Suppressor macrophage treated with lipopolysaccharide for 4 hours (primary cell): ENCODE measurements around the gene TLE4.
"Not testable (repeated sequence)": the region's sequence is repeated elsewhere in the genome, so short reads cannot be mapped to it uniquely, and the experiment has no call there.

Source experiments
- DNase-seq: peaks from one replicate; pipeline ENCODE4 v3.0.0-alpha.2; 2020

Gene TLE4

DNA sequence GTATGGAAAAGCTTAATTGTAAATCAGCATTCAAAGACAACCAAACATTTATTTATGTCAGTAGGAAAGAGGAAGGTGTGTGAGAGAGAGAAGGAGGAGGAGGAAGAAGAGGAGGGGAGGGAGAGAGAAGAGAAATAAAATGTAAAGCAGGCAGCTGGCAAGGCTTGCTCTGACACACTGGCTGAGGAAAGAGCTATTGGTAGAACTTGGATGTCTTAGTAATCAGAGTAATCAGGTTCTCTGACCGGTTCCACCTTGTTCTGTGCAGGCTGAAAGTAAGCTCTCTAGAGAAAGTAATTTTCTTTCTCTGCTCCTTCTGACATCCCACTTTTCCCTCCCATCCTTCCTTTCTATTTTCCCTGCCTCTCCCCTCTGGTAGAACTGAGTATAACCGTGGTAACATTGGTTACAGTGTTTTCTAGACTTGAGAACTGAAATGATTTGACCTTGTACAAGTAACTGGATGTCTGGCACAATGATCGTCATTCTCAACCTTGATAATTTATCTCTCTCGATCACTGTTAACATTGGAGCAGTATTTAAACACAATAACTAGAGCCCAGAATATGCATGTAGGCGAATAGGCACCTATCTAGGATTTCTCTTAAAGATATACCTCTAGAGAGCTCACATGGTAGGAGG, 33.3 kb downstream of the TLE4 start:
- no peak for DNase-seq

DNA sequence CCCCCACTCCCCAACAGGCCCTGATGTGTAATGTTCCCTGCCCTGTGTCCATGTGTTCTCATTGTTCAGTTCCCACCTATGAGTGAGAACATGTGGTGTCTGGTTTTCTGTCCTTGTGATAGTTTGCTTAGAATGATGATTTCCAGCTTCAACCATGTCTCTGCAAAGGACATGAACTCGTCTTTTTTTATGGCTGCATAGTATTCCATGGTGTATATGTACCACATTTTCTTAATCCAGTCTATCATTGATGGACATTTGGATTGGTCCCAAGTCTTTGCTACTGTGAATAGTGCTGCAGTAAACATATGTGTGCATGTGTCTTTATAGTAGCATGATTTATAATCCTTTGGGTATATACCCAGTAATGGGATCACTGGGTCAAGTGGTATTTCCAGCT, 34.8 kb downstream of the TLE4 start:
- not testable (repeated sequence) for DNase-seq

- DNase-seq, result no peak
Observed at GRCh38 chr9:79609468-79610018, 37.8 kb downstream of the TLE4 start.

- DNase-seq, result no peak
Observed at GRCh38 chr9:79610019-79610631, 38.4 kb downstream of the TLE4 start.

- peak; percentile 90 for DNase-seq
Observed at GRCh38 chr9:79610791-79611614, 39.2 kb downstream of the TLE4 start.

DNA sequence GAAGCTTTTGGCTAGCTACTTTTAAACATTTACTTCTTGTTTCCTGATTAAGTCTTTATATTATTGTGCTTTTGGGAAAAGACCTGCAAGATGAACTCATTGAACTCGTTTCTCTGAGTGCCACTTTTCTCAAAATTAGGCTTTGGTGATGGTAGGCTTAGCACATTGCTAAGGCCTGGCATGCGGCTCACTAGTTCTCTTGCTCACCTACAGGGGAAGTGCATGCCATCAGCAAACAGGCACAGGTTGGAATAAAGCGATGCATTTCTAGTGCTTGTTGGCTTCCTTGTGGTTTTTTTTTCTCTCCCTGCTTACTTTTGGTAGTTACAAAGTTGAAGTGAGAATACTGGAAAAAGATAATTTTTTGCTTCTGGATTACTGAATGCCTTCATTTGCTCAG, 41.4 kb downstream of the TLE4 start:
- no peak for DNase-seq

GRCh38 chr9:79615038-79615437, 43.3 kb downstream of the TLE4 start:
- no peak for DNase-seq

DNA sequence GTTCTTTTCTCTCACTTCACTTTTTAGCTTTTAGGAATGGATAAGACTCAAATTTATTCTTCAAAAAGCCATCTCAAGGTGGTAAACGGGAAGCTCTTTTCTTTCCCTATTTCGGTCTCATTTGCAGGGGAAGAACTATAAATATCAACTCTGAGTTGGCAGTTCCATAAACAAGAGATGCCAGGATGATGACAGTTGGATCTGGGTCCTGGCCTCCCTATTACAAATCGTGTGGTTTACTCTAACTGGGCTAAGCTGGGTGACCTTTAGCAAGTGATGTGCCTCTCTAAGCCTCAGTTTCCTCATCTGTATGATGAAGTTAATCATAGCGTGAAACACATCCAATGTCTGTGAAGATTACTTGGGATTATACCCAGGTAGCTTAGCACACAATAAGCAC, 44.2 kb downstream of the TLE4 start:
- peak; percentile 52 for DNase-seq

DNA sequence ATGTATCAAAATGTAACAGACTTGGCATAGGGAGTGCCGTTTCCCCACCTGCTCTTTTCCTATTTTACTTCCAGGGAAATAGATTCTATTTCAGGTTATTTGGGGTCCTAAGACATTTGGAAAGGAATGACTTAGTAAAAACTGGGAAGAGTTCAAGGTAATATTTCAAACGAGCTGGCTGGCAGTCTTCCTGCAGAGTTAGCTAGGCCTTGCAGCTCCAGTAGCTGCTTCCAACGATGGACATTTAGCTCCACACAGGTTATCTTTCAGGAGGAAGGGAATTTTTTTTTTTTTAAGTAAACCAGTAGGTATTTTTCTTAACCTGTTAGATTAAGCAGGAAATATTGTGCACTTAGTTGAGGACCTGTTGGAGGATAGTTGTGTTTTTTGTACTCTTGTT, 45.2 kb downstream of the TLE4 start:
- no peak for DNase-seq

GRCh38 chr9:79617395-79617794, 45.6 kb downstream of the TLE4 start:
- DNase-seq, result no peak

GRCh38 chr9:79619930-79620329, 48.2 kb downstream of the TLE4 start:
- no peak for DNase-seq

- no peak for DNase-seq
Observed at GRCh38 chr9:79621916-79622575, 50.3 kb downstream of the TLE4 start.

DNA sequence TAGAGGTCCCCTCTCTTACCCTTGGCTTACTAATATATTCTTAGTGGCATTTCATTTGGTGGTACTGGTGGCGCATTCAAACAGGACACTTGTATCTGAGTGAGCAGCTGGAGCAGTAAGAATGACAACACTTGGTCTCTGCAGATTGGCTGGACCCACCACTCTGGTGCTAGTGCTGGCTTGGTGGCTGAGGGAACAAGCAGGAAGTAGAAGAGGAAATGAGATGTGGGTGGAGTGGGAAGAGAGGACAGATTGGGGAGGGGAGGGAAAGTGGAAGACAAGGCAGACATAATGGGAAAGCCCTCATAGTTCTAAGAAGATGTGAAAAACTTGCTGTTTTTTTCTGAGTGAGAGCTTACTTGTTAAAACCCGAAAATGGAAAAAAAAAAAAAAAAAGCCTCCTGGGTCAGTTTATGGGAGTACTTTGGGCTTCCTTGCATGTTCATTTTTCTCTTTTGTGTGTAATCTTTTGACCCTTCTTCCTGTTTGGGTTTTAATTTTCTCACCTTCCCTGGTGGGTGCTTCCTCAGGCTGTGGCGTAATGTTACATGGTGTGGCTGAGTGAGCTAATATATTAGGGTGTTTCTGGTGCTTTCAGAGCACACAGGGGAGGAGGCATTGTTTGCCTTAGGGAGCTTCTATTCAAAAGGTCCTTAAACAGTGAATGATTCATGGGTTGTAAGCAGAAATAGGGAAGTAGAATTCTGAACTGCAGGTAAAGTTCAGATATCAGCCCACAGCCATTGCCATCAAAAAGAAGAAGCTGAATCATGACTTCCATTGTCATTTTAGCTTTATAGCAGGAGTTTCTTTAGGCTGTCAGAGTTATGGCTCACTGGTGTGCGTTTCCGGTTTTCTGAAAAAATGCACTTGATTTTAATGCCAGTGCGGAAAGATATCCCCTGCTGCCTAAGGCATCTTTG, 52.3 kb downstream of the TLE4 start:
- DNase-seq, result peak; percentile 66

- DNase-seq, result no peak
Observed at GRCh38 chr9:79629721-79630120, 58.0 kb downstream of the TLE4 start.

- no peak for DNase-seq
Observed at GRCh38 chr9:79630521-79631403, 59.0 kb downstream of the TLE4 start.

DNA sequence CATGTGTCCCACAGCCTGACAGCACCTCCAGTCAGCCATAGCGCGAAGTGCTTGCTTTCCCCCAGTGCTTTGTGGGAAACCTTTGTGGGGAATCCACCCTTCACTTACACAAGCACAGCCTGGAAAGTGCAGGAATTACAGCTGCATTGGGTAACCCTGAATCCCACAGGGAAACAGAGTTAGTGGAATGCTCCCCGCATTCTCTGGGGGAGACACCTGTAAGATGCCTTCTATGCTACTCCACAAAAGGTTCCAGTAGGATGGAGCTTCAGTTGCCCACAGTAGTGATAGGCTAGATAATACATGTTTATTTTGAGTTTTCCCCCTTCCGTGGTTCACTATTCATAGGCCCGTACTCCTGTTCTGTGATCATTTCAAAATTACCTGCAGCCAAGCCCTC, 60.3 kb downstream of the TLE4 start:
- no peak for DNase-seq

DNA sequence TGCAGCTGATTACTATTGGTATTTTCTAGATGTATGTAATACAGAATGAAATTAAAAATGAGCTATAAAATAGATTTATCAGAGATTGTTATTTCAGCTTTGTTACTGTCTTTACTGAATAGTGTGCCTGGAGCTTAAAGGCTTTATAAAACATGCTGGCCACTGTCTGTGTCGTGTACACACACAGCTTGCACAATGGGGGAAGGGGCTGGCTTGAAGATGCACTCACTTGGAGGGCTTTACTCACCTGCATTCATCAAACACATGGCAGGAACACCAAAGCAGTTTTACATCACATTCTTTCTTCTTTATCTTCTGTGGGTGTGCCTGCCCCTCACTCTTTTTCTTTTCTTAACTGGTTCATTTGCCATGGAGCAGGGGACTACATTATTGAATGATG, 60.9 kb downstream of the TLE4 start:
- DNase-seq, result no peak

GRCh38 chr9:79633558-79633957, 61.8 kb downstream of the TLE4 start:
- DNase-seq, result no peak

- no peak for DNase-seq
Observed at GRCh38 chr9:79637177-79637925, 65.6 kb downstream of the TLE4 start.

DNA sequence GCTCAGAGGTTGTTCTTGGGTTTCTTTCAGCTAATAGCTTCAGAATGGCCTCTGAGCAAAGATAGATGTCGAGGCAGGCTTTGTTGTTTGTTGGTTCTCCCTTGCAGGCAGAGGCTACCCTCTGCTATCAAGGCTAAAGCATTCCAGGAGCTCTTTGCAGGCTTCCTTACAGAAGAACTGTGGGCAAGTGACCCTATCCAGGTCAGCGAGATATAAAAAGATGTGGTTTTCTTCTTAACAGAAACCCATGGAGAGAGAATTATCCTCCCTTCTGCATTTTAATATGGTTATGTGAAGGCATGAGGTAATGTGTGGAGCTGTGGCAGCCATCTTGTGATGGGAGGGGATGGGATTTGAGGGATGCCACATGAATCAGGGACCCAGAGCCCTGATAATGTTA, 67.0 kb downstream of the TLE4 start:
- DNase-seq, result no peak
